NCI-H526 (cell line): ENCODE measurements around the gene S100A7.

Experiments used
- DNase-seq, 2 experiments: peaks; one replicate each; lab custom pipeline; 2025; lab: John Stamatoyannopoulos, UW

The S100A7 gene

DNA sequence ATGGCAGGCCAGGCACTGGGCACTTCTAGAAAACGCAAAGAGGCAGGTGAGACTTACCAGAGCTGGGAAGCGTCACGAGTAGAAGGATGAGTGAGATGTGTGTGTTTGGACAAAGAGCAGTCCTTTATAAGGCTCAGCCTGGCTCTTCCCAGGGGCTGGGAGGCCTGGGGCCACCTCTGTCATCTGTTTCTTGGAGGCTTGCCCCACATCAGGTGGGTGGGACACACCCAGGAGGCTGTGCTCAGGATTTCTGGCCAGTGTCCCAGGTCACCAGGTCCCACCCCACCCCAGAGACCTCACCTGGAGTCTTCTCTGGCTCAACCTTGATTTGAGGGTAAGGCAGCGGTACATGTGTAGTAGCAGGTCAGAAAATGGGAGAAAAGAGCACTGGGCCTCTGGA lies at the start of gene S100A7:
Gene S100A7, minus strand, starts transcription at position 101 of the 400 bp plus-strand sequence. CDS start 1,638 bp downstream, outside the sequence.
- DNase-seq: no peak

- peak; percentile 44 to 92 for DNase-seq
Measured at GRCh38 chr1:153509729-153510354, 49.4 kb upstream of the S100A7 start.

- no peak for DNase-seq
Measured at GRCh38 chr1:153509036-153509435, 48.6 kb upstream of the S100A7 start.

DNA sequence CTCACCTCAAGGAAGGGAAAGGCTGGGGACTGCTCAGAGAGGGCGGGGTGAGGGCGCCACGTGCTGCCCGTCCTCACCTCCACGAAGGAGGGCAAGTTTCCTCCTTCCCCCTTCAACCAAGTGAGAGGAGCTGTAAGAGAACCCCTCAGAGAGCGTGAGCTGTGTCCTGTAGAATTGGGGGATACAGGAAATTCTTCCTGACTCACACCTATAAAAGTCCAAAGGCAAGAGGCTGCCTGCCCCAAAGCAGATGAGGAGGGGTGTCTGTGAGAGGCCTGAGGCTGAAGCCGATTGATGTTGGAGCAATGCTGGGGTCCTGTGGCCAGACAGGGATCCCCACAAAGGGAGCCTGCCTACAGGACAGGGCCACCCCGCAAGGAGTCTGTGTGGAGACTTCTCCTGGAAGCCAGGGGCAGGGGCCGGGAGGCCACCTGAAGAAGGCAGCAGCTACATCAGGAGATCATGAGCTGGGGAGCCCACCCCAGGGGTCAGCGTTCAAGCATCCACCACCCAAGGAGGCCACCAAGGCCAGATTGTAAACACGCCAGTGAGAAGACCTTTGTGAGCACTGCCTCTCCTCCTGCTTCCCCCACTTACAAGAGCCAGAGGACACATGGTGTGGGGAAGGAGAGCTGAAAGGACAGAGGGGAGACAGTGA lies 47.6 kb upstream of the S100A7 start:
- DNase-seq: no peak

DNA sequence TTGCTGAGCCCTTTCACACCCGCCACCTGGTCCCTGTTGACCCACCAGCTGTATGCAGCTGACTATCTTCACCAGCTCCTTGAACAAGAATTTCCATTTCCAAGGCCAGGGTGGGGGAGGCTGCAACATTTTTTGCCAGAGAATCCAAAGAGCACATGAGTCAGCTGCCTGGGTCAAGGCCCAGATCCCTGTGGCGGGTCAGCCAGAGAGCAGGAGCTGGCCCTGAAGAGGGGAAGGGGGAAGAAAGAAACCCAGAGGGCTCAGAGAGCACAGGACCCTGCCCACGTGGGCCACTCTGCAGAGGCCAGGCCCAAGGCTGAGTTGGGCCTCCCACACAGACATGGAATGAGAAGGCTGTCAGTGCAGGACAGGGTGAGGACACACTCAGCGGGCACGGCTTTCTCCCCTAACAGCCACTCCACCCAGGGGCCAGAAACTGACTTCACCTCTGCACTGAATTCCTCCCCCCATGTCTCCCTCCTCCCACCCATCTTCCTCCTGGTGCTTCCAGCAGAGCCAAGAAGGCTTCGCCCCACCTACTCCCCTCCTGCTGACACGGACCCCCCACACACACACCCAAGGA lies 46.5 kb upstream of the S100A7 start:
- no peak for DNase-seq

- no peak for DNase-seq
Measured at GRCh38 chr1:153506386-153506785, 45.9 kb upstream of the S100A7 start.

- DNase-seq: no peak
Measured at GRCh38 chr1:153505576-153505975, 45.1 kb upstream of the S100A7 start.

GRCh38 chr1:153503766-153504165 lies 43.3 kb upstream of the S100A7 start:
- DNase-seq: no peak

DNA sequence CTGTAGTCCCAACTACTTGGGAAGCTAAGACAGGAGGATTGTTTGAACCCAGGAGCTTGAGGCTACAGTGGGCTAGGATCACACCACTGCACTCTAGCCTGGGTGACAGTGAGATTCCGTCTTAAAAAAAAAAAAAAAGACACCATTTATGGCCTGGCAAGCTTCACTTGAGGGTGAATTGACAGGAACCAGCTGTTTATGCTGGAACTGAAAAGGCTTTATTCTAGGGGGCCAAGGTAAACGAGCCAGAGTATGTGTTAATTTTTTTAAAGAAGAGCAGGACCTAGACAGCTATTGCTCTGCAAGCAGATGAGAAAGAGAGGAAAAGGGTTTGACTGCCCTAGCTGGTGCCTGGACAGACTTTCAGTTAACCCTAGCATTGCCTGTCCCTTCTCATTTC lies 38.3 kb upstream of the S100A7 start:
- no peak for DNase-seq

DNA sequence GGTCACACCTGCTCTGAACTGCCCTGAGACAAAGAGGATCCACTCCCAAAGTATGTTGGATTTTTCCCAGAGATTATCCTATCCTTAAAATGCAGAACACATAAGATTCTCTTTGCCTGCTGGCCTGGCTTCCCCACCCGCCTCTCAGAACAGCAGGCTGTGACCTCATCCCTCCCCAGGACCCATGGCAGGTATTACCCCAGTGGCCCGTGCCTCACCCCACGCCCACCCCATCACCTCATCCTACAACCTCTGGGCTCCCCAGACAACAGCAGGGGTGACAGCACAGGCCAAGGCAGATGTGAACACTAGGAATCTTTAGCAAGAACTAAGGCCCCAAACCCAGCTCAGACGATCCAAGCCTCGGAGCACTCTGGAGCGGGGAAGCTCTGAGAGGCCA lies 35.1 kb upstream of the S100A7 start:
- DNase-seq: no peak

- peak; percentile 79 to 96 for DNase-seq
Measured at GRCh38 chr1:153494976-153495535, 34.6 kb upstream of the S100A7 start.

- DNase-seq: no peak
Measured at GRCh38 chr1:153493343-153493960, 33.0 kb upstream of the S100A7 start.

GRCh38 chr1:153490272-153491051 lies 30.0 kb upstream of the S100A7 start:
- peak in 1 of 2 experiments; percentile 13 for DNase-seq

- DNase-seq: no peak
Measured at GRCh38 chr1:153488731-153489130, 28.3 kb upstream of the S100A7 start.

DNA sequence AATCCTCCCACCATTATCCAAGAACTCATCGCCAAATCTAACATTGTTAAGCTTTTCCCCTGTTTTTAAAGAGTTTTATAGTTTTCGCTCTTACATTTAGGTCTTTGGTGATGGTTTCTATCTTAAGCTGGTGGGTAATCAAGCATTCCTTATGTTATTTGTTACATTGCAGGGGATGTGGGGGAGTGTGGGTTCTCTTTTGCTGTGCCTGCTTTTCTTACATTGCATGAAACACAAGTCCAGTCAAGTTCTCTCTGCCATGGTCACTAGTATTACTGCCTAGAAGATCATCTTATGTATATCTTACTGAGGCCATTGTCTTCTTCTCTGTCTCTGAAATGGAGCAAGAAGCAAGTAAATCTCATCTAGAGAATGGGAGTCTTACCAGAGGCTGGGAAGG lies 27.3 kb upstream of the S100A7 start:
- no peak for DNase-seq

DNA sequence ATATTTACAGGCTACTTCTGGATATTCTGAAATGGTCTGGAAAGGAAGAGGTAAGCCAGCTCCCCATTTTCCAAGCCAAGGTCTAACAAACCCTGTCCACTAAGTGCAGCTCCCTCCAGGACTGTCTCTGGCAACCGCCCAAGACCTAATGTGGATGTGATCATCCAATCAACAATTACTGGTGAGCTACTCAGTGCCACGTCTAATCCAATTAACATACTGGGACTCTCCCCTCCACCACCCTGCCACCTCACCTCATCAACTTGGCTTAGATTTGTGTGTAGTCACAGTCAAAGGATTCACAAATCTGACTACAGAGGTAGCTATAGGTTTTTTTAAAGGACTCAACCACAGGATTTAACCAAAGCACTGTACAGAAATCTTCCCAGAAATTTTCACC lies 25.4 kb upstream of the S100A7 start:
- DNase-seq: no peak

GRCh38 chr1:153483776-153484175 lies 23.3 kb upstream of the S100A7 start:
- peak in 1 of 2 experiments; percentile 67 for DNase-seq

DNA sequence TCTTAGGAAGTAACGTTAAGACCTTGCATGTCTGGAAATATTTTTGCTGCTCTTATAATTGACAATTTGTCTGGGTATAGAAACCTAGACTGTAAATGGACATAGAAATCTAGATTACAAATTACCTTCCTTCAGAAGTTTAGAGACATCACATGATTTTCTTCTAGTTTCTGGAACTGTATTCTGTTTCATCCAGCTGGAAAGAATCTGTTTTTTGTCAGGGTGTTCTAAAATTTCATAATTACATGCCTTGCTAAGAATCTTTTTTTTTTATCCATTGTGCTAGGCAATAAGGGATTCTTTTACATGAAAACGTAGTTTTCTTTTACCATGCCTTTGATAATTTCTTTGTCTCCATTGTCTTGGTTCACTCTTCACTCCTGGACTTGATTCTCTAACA lies 20.7 kb upstream of the S100A7 start:
- DNase-seq: no peak

DNA sequence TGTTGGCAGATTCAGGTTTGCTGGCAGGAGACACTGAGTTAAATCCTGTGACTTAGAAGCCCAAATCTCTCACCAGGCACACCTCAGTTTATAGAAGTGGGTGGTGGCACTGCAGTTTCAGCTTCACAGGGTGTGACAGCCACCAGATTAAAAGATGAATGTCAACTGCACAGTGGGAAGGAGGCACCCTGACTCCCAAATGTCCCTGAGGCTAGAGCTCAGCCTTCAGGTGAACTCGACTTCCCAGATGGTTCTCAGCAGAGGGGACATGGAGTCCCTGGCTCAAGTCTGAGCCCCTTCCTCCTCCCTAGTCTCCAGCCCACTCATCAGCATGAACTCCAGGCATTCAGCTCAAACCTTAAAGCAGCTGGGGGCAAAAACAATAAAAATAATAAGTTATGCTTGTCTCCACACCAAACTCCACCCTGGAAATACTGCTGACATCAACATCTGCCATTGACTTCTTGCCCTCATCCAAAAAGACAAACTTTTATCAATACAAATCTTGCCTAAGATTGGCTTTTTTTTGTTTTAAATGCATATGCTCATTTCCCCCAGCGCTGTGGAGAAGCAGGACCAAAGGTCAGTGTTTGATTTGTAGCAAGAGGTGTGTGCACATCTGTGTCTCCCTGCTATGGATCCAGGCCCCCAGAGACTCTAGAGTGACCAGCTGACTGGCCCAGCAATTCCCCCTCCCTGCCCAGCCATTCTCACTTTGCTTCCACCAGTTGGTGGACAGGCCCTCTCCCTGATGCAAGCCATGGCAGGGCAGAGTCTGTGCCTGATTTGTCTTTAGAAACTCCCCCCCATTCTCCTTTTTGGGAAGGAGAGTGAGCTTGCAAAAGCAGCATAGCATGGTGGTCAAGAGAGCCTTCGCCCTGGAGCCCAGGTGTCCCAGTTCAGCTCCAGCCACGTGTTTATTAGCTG lies 18.5 kb upstream of the S100A7 start:
- no peak for DNase-seq

GRCh38 chr1:153478047-153478691 lies 17.7 kb upstream of the S100A7 start:
- no peak for DNase-seq
